ENCODE data around the gene LRIG2. TPM values are rescaled to one million over a fixed set of nuclear protein-coding genes. Genes with fewer than 3 reads are reported as not detected.

The LRIG2 gene
- total and polyA plus RNA-seq, 2 of the 13 experiments (the other 11 are each of a cell fraction or from before 2014, with no cell fraction given), result 8.1 to 12.2 TPM

DNA sequence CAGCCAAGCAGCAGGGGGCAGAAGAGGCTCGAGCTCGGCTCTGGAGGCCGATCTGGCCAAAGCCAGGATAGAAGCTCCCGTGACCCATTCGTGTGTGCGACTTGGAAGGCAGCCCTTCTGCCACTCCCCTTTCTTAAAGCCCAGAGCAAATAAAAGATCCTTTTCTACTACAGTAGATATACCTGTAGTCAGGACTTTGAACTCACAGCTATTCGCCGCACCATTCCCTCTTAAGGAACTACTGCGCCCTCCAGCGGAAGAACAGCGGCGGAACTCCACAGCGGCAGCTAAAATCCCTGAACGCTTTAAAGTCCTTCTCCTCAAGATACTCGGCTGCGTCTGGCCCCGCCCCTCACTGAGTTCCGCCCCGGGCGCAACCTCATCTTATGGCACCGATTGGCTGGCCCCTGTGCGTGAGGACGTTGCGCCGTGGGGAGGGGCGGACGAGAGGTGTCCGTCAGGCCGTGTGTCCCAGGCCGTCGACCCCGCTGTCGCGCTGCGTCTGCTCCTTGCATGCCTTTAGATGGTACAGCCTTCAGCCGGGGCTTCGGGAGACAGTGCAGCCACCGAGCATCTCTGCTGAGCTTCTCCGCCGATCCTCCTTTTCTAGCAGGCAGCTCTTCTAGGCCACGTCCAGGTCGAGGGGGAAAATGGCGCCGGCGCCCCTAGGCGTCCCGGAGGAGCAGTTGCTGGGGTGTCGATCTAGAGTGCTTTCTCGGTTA lies at the start of gene LRIG2 (continued):
- peak; percentile 41; the same call in 1 of the 2 replicates for TF ChIP-seq MEF2D (CRISPR knock-in tag; IDR thresholded peaks at IDR 0.05)
- no peak for TF ChIP-seq SOX6 (IDR thresholded peaks at IDR 0.05)
- peak; percentile 62 for TF ChIP-seq SOX6 (CRISPR knock-in tag; IDR thresholded peaks at IDR 0.05)
- peak; percentile 68; the same call in 1 of the 2 replicates for TF ChIP-seq CHD4 (IDR thresholded peaks at IDR 0.05; ENCODE audit: borderline replicate concordance, low read length)
- peak; percentile 51; the same call in 1 of the 2 replicates for TF ChIP-seq ZNF790 (CRISPR knock-in tag; IDR thresholded peaks at IDR 0.05; ENCODE audit: borderline replicate concordance)
- peak; percentile 20; the same call in 1 of the 2 replicates for TF ChIP-seq IRX3 (CRISPR knock-in tag; IDR thresholded peaks at IDR 0.05; ENCODE audit: borderline replicate concordance, low read depth)
- TF ChIP-seq ASH2L (IDR thresholded peaks at IDR 0.05; ENCODE audit: insufficient read length, low read depth, low read length), result peak; percentile 91
- no peak for TF ChIP-seq ZNF230 (CRISPR knock-in tag; IDR thresholded peaks at IDR 0.05)
- peak; percentile 30; the same call in 1 of the 2 replicates for TF ChIP-seq SMC3 (IDR thresholded peaks at IDR 0.05; ENCODE audit: low read length)
- no peak; the same call in none of the 2 replicates for TF ChIP-seq ZNF224 (CRISPR knock-in tag; IDR thresholded peaks at IDR 0.05)
- TF ChIP-seq STAT5B (CRISPR knock-in tag; IDR thresholded peaks at IDR 0.05), result no peak; the same call in 1 of the 2 replicates
- TF ChIP-seq ZNF510 (CRISPR knock-in tag; IDR thresholded peaks at IDR 0.05; ENCODE audit: low read depth), result no peak
- no peak for TF ChIP-seq ZBTB7A (CRISPR knock-in tag; IDR thresholded peaks at IDR 0.05)
- TF ChIP-seq, protein P1, sequence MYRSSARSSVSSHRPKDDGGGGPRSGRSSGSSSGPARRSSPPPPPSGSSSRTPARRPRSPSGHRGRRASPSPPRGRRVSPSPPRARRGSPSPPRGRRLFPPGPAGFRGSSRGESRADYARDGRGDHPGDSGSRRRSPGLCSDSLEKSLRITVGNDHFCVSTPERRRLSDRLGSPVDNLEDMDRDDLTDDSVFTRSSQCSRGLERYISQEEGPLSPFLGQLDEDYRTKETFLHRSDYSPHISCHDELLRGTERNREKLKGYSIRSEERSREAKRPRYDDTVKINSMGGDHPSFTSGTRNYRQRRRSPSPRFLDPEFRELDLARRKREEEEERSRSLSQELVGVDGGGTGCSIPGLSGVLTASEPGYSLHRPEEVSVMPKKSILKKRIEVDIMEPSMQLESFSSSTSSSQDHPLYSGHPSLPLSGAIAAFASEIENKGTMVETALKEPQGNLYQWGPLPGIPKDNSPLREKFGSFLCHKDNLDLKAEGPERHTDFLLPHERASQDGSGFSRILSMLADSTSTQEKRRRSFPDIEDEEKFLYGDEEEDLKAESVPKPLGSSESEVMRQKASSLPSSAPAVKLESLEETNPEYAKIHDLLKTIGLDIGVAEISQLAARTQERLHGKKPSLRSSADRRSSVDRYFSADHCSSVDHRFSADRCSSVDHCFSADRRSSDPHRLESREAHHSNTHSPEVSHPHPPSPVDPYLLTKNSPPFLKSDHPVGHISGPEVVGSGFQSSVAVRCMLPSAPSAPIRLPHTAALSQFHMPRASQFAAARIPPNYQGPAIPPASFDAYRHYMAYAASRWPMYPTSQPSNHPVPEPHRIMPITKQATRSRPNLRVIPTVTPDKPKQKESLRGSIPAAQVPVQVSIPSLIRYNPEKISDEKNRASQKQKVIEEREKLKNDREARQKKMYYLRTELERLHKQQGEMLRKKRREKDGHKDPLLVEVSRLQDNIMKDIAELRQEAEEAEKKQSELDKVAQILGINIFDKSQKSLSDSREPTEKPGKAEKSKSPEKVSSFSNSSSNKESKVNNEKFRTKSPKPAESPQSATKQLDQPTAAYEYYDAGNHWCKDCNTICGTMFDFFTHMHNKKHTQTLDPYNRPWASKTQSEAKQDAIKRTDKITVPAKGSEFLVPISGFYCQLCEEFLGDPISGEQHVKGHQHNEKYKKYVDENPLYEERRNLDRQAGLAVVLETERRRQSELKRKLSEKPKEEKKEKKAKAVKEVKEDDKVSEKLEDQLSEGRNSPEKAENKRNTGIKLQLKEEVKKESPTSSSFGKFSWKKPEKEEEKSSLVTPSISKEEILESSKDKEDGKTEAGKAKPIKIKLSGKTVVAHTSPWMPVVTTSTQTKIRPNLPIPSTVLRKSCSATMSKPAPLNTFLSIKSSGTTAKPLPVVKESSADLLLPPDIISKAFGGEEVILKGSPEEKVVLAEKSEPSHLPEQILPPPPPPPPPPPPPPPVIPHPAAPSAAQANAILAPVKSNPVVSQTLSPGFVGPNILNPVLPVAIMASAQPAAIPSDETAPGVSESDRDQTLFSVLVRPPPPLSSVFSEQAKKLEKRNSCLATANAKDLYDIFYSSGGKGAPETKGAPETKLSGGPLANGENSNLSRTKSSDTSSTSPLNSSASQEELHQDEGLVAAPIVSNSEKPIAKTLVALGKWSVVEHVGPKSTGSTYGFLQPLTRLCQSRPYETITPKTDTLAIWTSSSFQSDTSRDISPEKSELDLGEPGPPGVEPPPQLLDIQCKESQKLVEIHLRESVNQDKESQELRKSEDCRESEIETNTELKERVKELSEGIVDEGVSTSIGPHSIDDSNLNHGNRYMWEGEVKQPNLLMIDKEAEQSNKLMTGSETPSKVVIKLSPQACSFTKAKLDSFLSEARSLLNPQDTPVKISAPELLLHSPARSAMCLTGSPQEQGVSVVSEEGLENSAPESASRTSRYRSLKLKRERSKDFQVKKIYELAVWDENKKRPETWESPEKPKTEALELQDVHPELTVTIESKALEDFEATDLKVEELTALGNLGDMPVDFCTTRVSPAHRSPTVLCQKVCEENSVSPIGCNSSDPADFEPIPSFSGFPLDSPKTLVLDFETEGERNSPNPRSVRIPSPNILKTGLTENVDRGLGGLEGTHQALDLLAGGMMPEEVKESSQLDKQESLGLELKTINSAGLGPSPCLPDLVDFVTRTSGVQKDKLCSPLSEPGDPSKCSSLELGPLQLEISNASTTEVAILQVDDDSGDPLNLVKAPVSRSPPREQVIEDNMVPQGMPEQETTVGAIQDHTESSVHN (CRISPR knock-in tag; IDR thresholded peaks at IDR 0.05), result no peak
- TF ChIP-seq ZNF550 (CRISPR knock-in tag; IDR thresholded peaks at IDR 0.05; ENCODE audit: borderline replicate concordance), result no peak
- TF ChIP-seq, protein P2, sequence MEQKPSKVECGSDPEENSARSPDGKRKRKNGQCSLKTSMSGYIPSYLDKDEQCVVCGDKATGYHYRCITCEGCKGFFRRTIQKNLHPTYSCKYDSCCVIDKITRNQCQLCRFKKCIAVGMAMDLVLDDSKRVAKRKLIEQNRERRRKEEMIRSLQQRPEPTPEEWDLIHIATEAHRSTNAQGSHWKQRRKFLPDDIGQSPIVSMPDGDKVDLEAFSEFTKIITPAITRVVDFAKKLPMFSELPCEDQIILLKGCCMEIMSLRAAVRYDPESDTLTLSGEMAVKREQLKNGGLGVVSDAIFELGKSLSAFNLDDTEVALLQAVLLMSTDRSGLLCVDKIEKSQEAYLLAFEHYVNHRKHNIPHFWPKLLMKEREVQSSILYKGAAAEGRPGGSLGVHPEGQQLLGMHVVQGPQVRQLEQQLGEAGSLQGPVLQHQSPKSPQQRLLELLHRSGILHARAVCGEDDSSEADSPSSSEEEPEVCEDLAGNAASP (CRISPR knock-in tag; IDR thresholded peaks at IDR 0.05; ENCODE audit: borderline replicate concordance), result no peak; the same call in 1 of the 2 replicates
- peak; percentile 82 for TF ChIP-seq ZNF883 (CRISPR knock-in tag; IDR thresholded peaks at IDR 0.05; ENCODE audit: not compliant biosample characterization)
- peak; percentile 81; the same call in 1 of the 2 replicates for TF ChIP-seq NR1H2 (CRISPR knock-in tag; IDR thresholded peaks at IDR 0.05; ENCODE audit: borderline replicate concordance, low read depth)
- TF ChIP-seq BRD4 (CRISPR knock-in tag; IDR thresholded peaks at IDR 0.05), result peak; percentile 79
- TF ChIP-seq ZBTB3 (CRISPR knock-in tag; IDR thresholded peaks at IDR 0.05; ENCODE audit: borderline replicate concordance, low read depth), result 0 out of 2 replicates have a peak, but pooled peaks have one; percentile 10

All from HepG2 (cell line).